Measurements from ENCODE around the gene HBB. TPM values are rescaled to one million over a fixed set of nuclear protein-coding genes. Genes with fewer than 3 reads are reported as not detected.

Gene HBB
- total RNA-seq, 8 experiments from 2014 or later = 0.71 TPM; not detected in 7

DNA sequence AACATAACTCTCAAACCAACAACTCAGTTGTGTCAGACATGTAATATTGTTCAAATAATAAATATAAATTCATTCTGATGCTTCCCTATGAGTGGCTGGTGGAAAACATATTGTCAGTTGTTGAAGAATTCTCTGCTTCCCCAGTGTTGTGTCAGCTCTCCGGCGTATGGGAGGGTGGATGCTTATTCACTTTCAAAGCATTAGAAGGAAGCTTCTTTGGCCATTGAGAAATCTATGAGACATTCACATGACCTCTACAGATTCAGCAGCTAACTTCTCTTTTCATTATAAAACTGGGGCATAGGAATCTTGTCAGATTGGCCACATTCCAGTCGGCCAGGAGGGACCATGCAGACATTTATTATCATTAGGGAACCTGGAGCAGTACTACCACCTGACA is 29.3 kb downstream of the HBB start:
- ATAC-seq (replicated peaks in 6 of 8) = no peak
- H3K4me3 ChIP-seq = no peak overlapping the region

DNA sequence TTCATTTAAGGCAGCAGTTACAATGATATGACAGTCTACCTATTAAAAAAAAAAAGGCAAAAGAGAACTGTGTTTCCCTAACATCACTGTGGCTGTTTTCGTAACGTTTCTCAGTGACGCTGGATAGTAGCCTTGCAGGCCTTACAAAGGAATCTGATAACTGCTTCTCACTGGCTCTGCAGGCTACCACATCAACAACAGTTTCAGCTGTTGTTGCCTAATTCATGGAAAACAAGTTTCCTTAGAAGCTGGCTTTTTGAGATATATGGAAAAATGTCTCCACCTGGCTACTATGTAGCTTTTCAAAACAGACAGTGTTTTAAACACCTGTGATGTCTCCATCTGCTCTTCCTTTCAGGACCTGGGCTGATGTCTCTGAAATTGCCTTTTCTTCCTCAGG is 30.1 kb downstream of the HBB start:
- in situ Hi-C loops (cut with MboI; ENCODE audit: low pct_unique_long_range_greater_than_20kb in 2 of 9, low sequenced_read_pairs in 9 of 9, unreplicated experiment in 9 of 9) = no loop called here
- H3K4me1 ChIP-seq (replicated peaks in 1 of 2) = no peaks in the 10 kb centered on the region
- no peak for ATAC-seq (replicated peaks in 6 of 8)
- no peak overlapping the region for H3K4me3 ChIP-seq
- WGBS, 10 experiments = 40 to 90% (median 60%) methylated on average over 1 to 3 of the region's 3 CpGs; no CpG with 5 or more reads in 2 of the 10 experiments
- no peak overlapping the region for H3K27ac ChIP-seq

More for the DNA sequence above, 29.3 kb downstream of the HBB start:
- 0 to 97% (median 69%) methylated on average over 1 to 3 of the region's 3 CpGs; no CpG with 5 or more reads in 3 of the 10 experiments for WGBS, 10 experiments
- Histone ChIP-seq H3K27ac (no peak overlapping the region), H3K4me1 (replicated peaks in 1 of 2) (no peaks in the 10 kb centered on the region)
- in situ Hi-C loops (cut with MboI; ENCODE audit: low pct_unique_long_range_greater_than_20kb in 2 of 9, low sequenced_read_pairs in 9 of 9, unreplicated experiment in 9 of 9) = no loop called here

DNA sequence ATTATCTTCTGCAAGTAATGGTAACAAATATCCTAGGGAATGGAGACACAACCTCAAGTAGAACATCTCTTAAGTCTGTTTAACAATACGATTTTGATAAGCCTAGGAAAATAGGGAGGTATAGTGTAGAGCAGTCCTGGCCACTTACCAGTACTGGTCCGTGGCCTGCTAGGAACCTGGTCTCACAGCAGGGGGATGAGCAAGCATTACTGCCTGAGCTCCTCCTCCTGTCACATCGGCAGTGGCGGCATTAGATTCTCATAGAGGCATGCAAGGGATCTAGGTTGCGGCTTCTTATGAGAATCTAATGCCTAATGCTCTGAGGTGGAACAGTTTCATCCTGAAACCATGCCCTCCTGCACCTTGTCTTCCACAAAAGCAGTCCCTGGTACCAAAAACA is 30.8 kb downstream of the HBB start:
- in situ Hi-C loops (cut with MboI; ENCODE audit: low pct_unique_long_range_greater_than_20kb in 2 of 9, low sequenced_read_pairs in 9 of 9, unreplicated experiment in 9 of 9) = no loop called here
- H3K4me1 ChIP-seq (replicated peaks in 1 of 2) = no peaks in the 10 kb centered on the region
- no peak overlapping the region for H3K27ac ChIP-seq
- 36 to 100% (median 65%) methylated on average over 1 to 4 of the region's 5 CpGs; no CpG with 5 or more reads in 4 of the 10 experiments for WGBS, 10 experiments
- no peak overlapping the region for H3K4me3 ChIP-seq
- no peak for ATAC-seq (replicated peaks in 6 of 8)

DNA sequence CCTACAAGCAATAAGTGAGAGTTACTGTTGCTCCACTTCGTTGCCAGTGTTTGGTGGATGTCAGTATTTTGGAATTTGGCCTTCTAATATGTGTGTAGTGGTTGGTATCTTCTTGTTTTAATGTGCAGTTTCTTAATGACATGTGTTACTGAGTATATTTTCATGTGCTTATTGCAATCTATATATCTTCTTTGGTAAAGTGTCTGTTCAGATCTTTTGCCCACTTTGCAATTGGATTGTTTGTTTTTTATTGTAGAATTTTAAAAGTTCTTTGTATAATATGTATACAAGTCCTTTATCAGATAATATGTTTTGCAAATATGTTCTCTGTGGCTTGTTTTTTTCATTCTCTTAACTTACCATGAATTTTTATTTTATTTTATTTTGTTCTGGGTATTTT is 34.1 kb downstream of the HBB start:
- no peak overlapping the region for H3K27ac ChIP-seq
- no peak for ATAC-seq (replicated peaks in 6 of 8)
- in situ Hi-C loops (cut with MboI; ENCODE audit: low pct_unique_long_range_greater_than_20kb in 2 of 9, low sequenced_read_pairs in 9 of 9, unreplicated experiment in 9 of 9) = no loop called here
- no peak overlapping the region for H3K4me3 ChIP-seq
- 0 to 75% (median 0%) methylated on average over 1 of the region's 1 CpG; no CpG with 5 or more reads in 4 of the 10 experiments for WGBS, 10 experiments
- H3K4me1 ChIP-seq (replicated peaks in 1 of 2) = no peaks in the 10 kb centered on the region

GRCh38 chr11:5188201-5188600 is 38.7 kb downstream of the HBB start:
- ATAC-seq (replicated peaks in 6 of 8) = no peak
- no peak overlapping the region for H3K4me3 ChIP-seq
- H3K27ac ChIP-seq = no peak overlapping the region
- 8 to 100% (median 77%) methylated on average over 1 to 2 of the region's 2 CpGs; no CpG with 5 or more reads in 1 of the 10 experiments for WGBS, 10 experiments
- in situ Hi-C loops (cut with MboI; ENCODE audit: low pct_unique_long_range_greater_than_20kb in 2 of 9, low sequenced_read_pairs in 9 of 9, unreplicated experiment in 9 of 9) = no loop called here
- no peaks in the 10 kb centered on the region for H3K4me1 ChIP-seq (replicated peaks in 1 of 2)

DNA sequence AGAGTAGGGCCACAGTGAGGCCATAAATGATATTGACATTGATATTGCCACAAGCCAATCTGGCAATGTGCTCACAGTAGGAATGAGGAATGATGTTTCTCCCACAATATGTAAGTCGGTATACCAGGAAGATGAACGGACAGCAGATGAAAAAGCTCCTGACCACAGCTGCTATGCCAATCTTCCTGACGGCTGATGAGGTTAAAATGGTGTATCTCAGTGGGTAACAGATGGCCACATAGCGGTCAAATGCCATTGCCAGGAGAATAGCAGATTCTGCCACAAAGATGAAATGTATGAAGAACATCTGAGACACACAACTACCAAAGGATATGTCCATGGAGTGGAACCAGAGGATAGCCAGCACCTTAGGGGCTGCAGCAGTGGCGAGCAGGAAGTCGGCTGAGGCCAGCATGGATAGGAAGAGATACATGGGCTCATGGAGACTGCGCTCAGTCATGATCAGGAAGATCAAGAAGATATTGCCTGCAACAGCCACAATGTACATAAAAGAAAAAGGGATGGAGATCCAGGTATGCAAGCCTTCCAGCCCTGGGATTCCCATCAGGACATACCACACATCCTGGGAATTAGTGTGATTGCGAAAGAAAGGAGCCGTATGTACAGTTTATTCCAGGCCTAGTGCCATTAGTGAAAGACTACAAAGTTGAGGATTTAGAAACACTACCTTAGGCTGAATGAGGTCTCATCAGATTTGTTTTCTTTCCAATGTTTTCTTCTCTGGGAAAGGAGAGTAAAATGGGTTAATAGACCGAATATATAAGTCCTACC is 48.6 kb downstream of the HBB start:
- no peak overlapping the region for H3K4me3 ChIP-seq
- WGBS, 10 experiments = 17 to 94% (median 76%) methylated on average over 1 to 9 of the region's 10 CpGs
- no peak for ATAC-seq (replicated peaks in 6 of 8)
- no peak overlapping the region for H3K27ac ChIP-seq
- in situ Hi-C loops (cut with MboI; ENCODE audit: low pct_unique_long_range_greater_than_20kb in 2 of 9, low sequenced_read_pairs in 9 of 9, unreplicated experiment in 9 of 9) = no loop called here
- H3K4me1 ChIP-seq (replicated peaks in 1 of 2) = no peaks in the 10 kb centered on the region

Other genes with a start within 250 kb of the HBB start
- gene OR51L1, start 232.2 kb downstream of the HBB start, total RNA-seq = 1 to 10 TPM in 1 of 8 experiments, under 1 TPM in 5, not detected in 2; 0.08 to 1.2 (median 0.22) TPM
- 1 to 10 TPM in 1 of 8 experiments, not detected in 7; 3.1 TPM for gene OR52J3, start 180.5 kb downstream of the HBB start, total RNA-seq
- 1 to 10 TPM in 1 of 8 experiments, under 1 TPM in 2, not detected in 5; 0.43 to 2.3 (median 0.45) TPM for gene OR52E2, start 167.4 kb downstream of the HBB start, total RNA-seq
- 1 to 10 TPM in 1 of 8 experiments, under 1 TPM in 1, not detected in 6; 0.52 to 2.6 TPM for gene OR52E1, start 157.5 kb downstream of the HBB start, total RNA-seq
- 1 to 10 TPM in 1 of 8 experiments, under 1 TPM in 5, not detected in 2; 0.04 to 1.6 (median 0.18) TPM for gene OR52A5, start 88.7 kb downstream of the HBB start, total RNA-seq
- under 1 TPM in 7 of 8 experiments, not detected in 1; under 0.01 to 0.56 (median 0.05) TPM for gene OR52A1, start 72.3 kb downstream of the HBB start, total RNA-seq
- under 1 TPM in 3 of 8 experiments, not detected in 5; 0.37 to 0.85 (median 0.46) TPM for gene OR51V1, start 26.4 kb downstream of the HBB start, total RNA-seq
- under 1 TPM in 1 of 8 experiments, not detected in 7; 0.46 TPM for gene HBD, start 7.4 kb upstream of the HBB start, total RNA-seq
- under 1 TPM in 1 of 8 experiments, not detected in 7; 0.25 TPM for gene HBG1, start 22.8 kb upstream of the HBB start, total RNA-seq
- not detected for gene HBG2, start 27.7 kb upstream of the HBB start, total RNA-seq
- gene HBE1, start 42.9 kb upstream of the HBB start, total RNA-seq = under 1 TPM in 1 of 8 experiments, not detected in 7; 0.50 TPM
- gene OR51B4, start 74.9 kb upstream of the HBB start, total RNA-seq = under 1 TPM in 3 of 8 experiments, not detected in 5; 0.52 to 0.90 (median 0.61) TPM
- under 1 TPM in 2 of 8 experiments, not detected in 6; 0.23 to 0.36 TPM for gene OR51B2, start 97.2 kb upstream of the HBB start, total RNA-seq
- gene OR51B5, start 116.5 kb upstream of the HBB start, total RNA-seq = under 1 TPM in 6 of 8 experiments, not detected in 2; 0.25 to 0.92 (median 0.51) TPM
- under 1 TPM in 4 of 8 experiments, not detected in 4; 0.21 to 0.55 (median 0.32) TPM for gene OR51B6, start 124.4 kb upstream of the HBB start, total RNA-seq
- under 1 TPM in 7 of 8 experiments, not detected in 1; 0.05 to 0.66 (median 0.20) TPM for gene OR51M1, start 156.7 kb upstream of the HBB start, total RNA-seq
- 1 to 10 TPM in 1 of 8 experiments, under 1 TPM in 4, not detected in 3; 0.11 to 1.2 (median 0.46) TPM for gene OR51Q1, start 195.0 kb upstream of the HBB start, total RNA-seq
- gene OR51I1, start 214.4 kb upstream of the HBB start, total RNA-seq = under 1 TPM in 4 of 8 experiments, not detected in 4; 0.16 to 0.66 (median 0.49) TPM
- gene OR51I2, start 222.3 kb upstream of the HBB start, total RNA-seq = under 1 TPM in 6 of 8 experiments, not detected in 2; 0.11 to 0.47 (median 0.16) TPM

Measured in motor neuron (in vitro differentiated cells).